HUES64 (cell line): Measurements from ENCODE around the gene TGFBR3.

Experiments
- H3K27ac ChIP-seq: 2 replicates; pipeline ENCODE4 v1.7.0; 2013; ENCODE audit warnings: low read depth, low read length, inconsistent platforms
- H3K27me3 ChIP-seq: 2 replicates; pipeline ENCODE4 v1.6.1; 2013; ENCODE audit warnings: mild to moderate bottlenecking, low read length; ENCODE audit not compliant: insufficient read depth
- H3K36me3 ChIP-seq: 2 replicates; pipeline ENCODE4 v1.6.1; 2013; ENCODE audit warnings: mild to moderate bottlenecking, low read length; ENCODE audit not compliant: insufficient read depth
- H3K4me1 ChIP-seq: 2 replicates; pipeline ENCODE4 v1.6.1; 2013; ENCODE audit warnings: mild to moderate bottlenecking, low read length, moderate library complexity; ENCODE audit not compliant: insufficient read depth
- H3K4me3 ChIP-seq: 2 replicates; pipeline ENCODE4 v1.5.1; 2013; ENCODE audit warnings: mild to moderate bottlenecking, low read length, moderate library complexity
- H3K9ac ChIP-seq: 2 replicates; pipeline ENCODE4 v1.6.1; 2013; ENCODE audit warnings: mild to moderate bottlenecking, low read depth, low read length
- H3K9me3 ChIP-seq: 2 replicates; pipeline ENCODE4 v1.6.1; 2013; ENCODE audit warnings: low read depth, low read length; ENCODE audit not compliant: insufficient read depth
- WGBS: fragments of 150-250, 120-280 bp; methylation state at CpG from one replicate; pipeline ENCODE4 v1.1.7; 2013; ENCODE audit warnings: missing lambda C conversion rate; 5-methylcytosine and 5-hydroxymethylcytosine counted together

Gene TGFBR3

DNA sequence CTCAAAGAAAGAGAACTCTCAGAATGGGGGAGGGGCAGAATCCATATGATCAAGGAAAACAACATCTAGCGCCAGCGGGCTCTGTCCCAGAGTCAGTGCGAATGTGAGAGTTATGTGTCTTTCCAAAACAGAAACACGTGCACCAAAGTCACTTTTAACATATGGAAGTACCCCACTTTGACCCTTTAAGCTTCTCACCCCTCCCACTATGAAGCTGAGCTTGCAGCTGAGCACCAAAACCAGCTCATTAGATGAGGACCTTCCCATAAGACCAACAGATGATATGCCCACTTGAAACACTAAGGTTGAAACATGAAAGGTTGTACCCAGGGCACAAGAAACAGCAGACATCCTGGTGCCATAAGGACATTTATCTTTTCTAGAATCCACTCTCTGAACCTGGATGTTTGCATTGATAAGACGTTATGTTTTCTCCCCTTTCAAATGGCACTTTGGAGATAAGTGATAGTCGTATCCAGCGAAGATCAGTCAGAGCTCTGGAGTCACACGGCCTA lies 171.0 kb downstream of the TGFBR3 start:
- Histone ChIP-seq H3K9me3 (no peaks in the 10 kb centered on the region), H3K36me3 (no peaks in the 10 kb centered on the region), H3K27ac (no peak overlapping the region), H3K4me1 (peaks cover 14% of the 10 kb centered on the region), H3K27me3 (no peaks in the 10 kb centered on the region), H3K9ac (no peak overlapping the region), H3K4me3 (no peak overlapping the region)
- 91% methylated on average over 8 of the region's 8 CpGs for WGBS

DNA sequence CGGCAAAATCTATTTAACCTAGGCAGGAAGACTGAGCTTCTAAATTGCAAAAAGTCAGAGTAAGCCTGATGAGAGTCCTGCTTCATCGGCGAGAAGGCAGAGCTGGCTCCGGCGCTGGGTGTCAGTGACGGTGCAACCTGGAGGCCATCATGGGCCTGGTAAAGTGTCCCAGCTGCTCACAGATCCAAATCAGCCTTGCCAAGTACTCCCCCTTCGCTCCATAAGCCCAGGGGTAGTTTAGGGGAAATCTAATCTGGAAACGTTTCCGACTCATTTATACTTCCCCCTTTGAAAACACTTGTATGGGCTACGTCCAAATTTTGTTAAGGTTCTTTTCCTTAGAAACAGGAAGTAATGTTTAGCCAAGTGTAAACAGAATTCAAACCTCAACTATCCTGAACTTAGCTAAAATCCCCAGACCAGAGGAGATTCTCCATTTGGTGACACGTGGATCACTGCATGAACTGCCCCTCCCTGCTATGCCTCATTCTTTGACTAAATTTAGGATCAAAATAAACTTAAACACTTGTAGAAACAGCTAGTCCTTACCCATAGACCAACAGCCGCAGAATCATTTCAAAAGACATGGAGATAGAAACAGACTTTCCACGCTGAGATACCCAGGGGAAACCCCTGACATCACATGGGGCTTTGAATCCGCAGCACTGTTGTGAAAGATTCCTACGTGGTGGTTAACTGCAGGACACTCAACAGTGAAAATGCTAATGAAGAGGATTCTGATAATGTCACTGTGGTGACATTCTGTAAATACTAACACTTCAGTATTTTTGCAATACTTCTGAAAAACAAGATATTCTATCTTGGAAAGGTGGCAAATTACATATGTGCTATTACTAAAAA lies 172.7 kb downstream of the TGFBR3 start:
- Histone ChIP-seq H3K9me3 (no peaks in the 10 kb centered on the region), H3K4me1 (peaks cover 14% of the 10 kb centered on the region), H3K36me3 (no peaks in the 10 kb centered on the region), H3K9ac (0 out of 2 replicates have a peak overlapping the region, but pooled peaks have one; percentile 5), H3K27ac (no peak overlapping the region), H3K27me3 (no peaks in the 10 kb centered on the region), H3K4me3 (no peak overlapping the region)
- WGBS: 66% methylated on average over 15 of the region's 15 CpGs

GRCh38 chr1:91712393-91712792 lies 173.6 kb downstream of the TGFBR3 start:
- Histone ChIP-seq H3K9ac (no peak overlapping the region), H3K9me3 (no peaks in the 10 kb centered on the region), H3K36me3 (no peaks in the 10 kb centered on the region), H3K27ac (no peak overlapping the region), H3K4me3 (no peak overlapping the region), H3K27me3 (no peaks in the 10 kb centered on the region), H3K4me1 (peaks cover 14% of the 10 kb centered on the region)
- WGBS: 97% methylated on average over 3 of the region's 3 CpGs

- Histone ChIP-seq H3K9me3 (no peaks in the 10 kb centered on the region), H3K4me1 (peaks cover 14% of the 10 kb centered on the region), H3K4me3 (no peak overlapping the region), H3K36me3 (no peaks in the 10 kb centered on the region), H3K27me3 (no peaks in the 10 kb centered on the region), H3K9ac (no peak overlapping the region), H3K27ac (no peak overlapping the region)
- 96% methylated on average over 5 of the region's 5 CpGs for WGBS
Measured at GRCh38 chr1:91711504-91712247, 174.3 kb downstream of the TGFBR3 start.

DNA sequence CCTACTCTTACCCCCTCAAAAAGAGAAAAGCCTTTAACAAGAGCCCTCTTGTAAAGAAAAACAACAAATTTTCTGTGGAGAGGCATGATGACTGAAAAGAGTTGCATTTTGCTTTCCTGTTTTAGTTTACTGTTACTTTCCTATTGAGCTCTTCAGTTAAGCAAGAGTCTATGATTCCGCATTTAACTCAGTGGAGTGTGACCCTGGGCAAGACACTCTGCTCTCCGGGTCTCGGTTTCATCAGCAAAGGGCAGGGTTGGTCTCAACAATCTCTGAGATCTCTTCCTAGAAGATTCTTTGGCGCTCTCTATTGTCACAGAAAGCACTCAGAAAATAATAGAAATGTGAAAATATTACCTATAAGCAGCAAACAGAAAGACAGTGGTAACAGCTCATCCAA lies 175.7 kb downstream of the TGFBR3 start:
- Histone ChIP-seq H3K36me3 (no peaks in the 10 kb centered on the region), H3K9ac (no peak overlapping the region), H3K27me3 (no peaks in the 10 kb centered on the region), H3K27ac (no peak overlapping the region), H3K4me1 (peaks cover 21% of the 10 kb centered on the region), H3K9me3 (no peaks in the 10 kb centered on the region), H3K4me3 (no peak overlapping the region)
- 85% methylated on average over 4 of the region's 4 CpGs for WGBS

DNA sequence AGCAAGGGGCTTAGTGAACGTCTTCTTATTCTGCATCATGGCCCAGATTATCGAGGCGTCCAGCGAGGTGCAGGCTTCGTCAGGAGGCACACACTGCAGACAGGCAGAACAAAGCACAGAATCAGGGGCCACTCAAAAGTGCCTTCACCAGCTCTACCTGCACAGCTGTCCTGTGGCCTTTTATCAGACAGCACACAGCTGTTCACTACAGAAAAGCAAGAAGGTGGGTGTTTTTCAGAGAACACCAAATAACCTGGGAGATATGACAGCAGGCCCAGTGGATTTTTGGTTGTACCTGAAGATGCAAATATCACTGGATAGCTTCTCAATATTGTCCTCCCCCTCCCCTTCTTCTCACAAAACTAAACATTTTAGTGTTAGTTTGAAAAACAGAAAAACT lies 177.3 kb downstream of the TGFBR3 start:
- WGBS: 91% methylated on average over 5 of the region's 5 CpGs
- Histone ChIP-seq H3K36me3 (no peaks in the 10 kb centered on the region), H3K27ac (no peak overlapping the region), H3K9me3 (no peaks in the 10 kb centered on the region), H3K4me3 (no peak overlapping the region), H3K4me1 (peaks cover 23% of the 10 kb centered on the region), H3K27me3 (no peaks in the 10 kb centered on the region), H3K9ac (no peak overlapping the region)

GRCh38 chr1:91707890-91708218 lies 178.1 kb downstream of the TGFBR3 start:
- Histone ChIP-seq H3K4me3 (no peak overlapping the region), H3K27ac (no peak overlapping the region), H3K9me3 (no peaks in the 10 kb centered on the region), H3K4me1 (peaks cover 15% of the 10 kb centered on the region), H3K27me3 (no peaks in the 10 kb centered on the region), H3K9ac (no peak overlapping the region), H3K36me3 (no peaks in the 10 kb centered on the region)
- 89% methylated on average over 1 of the region's 1 CpG for WGBS

DNA sequence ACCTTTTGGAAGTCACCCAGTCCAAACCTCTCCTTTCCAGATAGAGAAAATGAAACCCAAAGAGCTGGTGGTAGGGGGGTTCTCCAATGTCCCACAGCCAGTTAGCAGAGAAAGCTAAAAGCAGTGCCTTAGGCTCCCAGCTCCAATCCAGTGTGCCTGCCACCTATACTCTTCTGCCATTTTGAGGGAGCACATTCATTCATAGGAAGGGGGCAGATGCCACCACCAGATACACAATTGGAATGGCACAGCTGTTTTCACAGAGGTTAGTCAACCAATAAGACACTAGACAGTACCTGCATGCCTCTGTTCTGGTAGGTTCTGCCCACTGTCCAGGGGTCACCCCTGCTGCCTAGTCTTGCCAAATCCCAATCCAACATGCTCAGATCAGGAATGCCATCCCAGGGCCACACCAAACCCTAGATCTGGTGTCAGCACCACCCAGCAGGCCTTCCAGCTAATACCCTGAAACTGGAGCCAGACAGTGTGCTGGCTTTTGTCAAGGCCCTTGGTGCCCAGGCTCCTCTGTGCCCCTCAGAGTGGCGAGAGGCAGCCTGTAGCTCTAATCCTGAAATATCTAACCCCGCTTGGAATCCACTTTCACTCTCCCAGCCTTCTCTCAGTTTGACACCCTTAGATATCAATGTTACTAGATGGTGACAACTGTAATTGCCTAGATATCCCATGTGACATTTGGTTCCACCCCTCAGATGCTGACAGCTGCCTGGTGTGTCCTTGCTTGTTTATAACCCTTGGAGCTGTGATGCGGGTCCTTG lies 178.6 kb downstream of the TGFBR3 start:
- no peak overlapping the region for H3K4me3 ChIP-seq
- no peak overlapping the region for H3K27ac ChIP-seq
- H3K27me3 ChIP-seq: no peaks in the 10 kb centered on the region
- H3K36me3 ChIP-seq: no peaks in the 10 kb centered on the region
- H3K9me3 ChIP-seq: no peaks in the 10 kb centered on the region
- no peak overlapping the region for H3K9ac ChIP-seq
- 94% methylated on average over 3 of the region's 3 CpGs for WGBS
- H3K4me1 ChIP-seq: peaks cover 13% of the 10 kb centered on the region

DNA sequence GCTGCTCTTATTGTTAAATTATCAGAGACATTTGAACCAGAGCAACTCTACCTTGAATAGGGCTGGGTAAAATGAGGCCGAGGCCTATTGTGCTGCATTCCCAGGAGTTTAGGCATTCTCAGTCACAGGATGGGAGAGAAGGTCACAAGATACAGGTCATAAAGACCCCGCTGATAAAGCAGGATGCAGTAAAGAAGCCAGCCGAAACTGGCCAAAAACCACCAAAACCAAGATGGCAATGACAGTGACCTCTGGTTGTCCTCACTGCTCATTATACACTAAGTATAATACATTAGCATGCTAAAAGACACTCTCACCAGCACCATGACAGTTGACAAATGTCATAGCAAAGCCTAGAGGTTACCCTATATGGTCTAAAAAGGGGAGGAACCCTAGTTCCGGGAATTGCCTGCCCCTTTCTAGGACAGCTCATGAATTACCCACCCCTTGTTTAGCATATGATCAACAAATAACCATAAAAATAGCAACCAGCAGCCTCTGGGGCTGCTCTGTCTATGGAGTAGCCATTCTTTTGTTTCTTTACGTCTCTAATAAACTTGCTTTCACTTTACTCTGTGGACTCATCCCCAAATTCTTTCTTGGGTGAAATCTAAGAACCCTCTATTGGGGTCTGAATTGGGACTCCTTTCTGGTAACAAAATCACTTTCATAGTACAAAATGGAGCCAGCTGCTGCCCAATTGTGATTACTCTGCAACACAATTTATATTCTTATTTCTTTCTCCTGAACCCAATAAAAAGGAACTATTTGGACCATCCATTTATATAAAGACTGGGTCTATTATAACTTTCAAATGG lies 179.6 kb downstream of the TGFBR3 start:
- Histone ChIP-seq H3K4me1 (peaks cover 13% of the 10 kb centered on the region), H3K9ac (no peak overlapping the region), H3K36me3 (no peaks in the 10 kb centered on the region), H3K27me3 (no peaks in the 10 kb centered on the region), H3K9me3 (no peaks in the 10 kb centered on the region), H3K4me3 (no peak overlapping the region), H3K27ac (no peak overlapping the region)
- 55% methylated on average over 5 of the region's 5 CpGs for WGBS

- Histone ChIP-seq H3K36me3 (no peaks in the 10 kb centered on the region), H3K4me1 (peaks cover 13% of the 10 kb centered on the region), H3K9ac (no peak overlapping the region), H3K9me3 (no peaks in the 10 kb centered on the region), H3K27me3 (no peaks in the 10 kb centered on the region), H3K4me3 (no peak overlapping the region), H3K27ac (no peak overlapping the region)
- WGBS: 88% methylated on average over 1 of the region's 1 CpG
Measured at GRCh38 chr1:91704746-91705145, 181.2 kb downstream of the TGFBR3 start.
